ENCODE measurements around the gene TRIM65.
"Not testable (repeated sequence)": the region's sequence is repeated elsewhere in the genome, so short reads cannot be mapped to it uniquely, and the experiment has no call there.

TRIM65 gene

GRCh38 chr17:75874323-75875181 lies 22.2 kb downstream of the TRIM65 start:
- DNase-seq: no peak

GRCh38 chr17:75873587-75874322 lies 23.0 kb downstream of the TRIM65 start:
- DNase-seq: no peak

- DNase-seq: no peak
Measured at GRCh38 chr17:75872434-75873351, 24.1 kb downstream of the TRIM65 start.

GRCh38 chr17:75870228-75870627 lies 26.5 kb downstream of the TRIM65 start:
- not testable (repeated sequence) for DNase-seq

- no peak for DNase-seq
Measured at GRCh38 chr17:75869282-75870141, 27.2 kb downstream of the TRIM65 start.

GRCh38 chr17:75868730-75869281 lies 27.9 kb downstream of the TRIM65 start:
- DNase-seq: not testable (repeated sequence)

- not testable (repeated sequence) for DNase-seq
Measured at GRCh38 chr17:75865404-75866188, 31.2 kb downstream of the TRIM65 start.

- DNase-seq: not testable (repeated sequence)
Measured at GRCh38 chr17:75864887-75865286, 31.9 kb downstream of the TRIM65 start.

- DNase-seq: no peak
Measured at GRCh38 chr17:75864448-75864871, 32.3 kb downstream of the TRIM65 start.

GRCh38 chr17:75861927-75862317 lies 34.8 kb downstream of the TRIM65 start:
- DNase-seq: no peak

- not testable (repeated sequence) for DNase-seq
Measured at GRCh38 chr17:75859358-75859757, 37.4 kb downstream of the TRIM65 start.

GRCh38 chr17:75856062-75856756 lies 40.5 kb downstream of the TRIM65 start:
- DNase-seq: peak in 1 of 2 experiments; percentile 56

GRCh38 chr17:75855310-75856061 lies 41.3 kb downstream of the TRIM65 start, which contains the start of gene WBP2:
Gene WBP2, minus strand, starts transcription at chr17:75855335. Its CDS starts 38 bp downstream, at chr17:75855297.
- peak; percentile 99 to 100 for DNase-seq

- DNase-seq: no peak
Measured at GRCh38 chr17:75854881-75855309, 41.9 kb downstream of the TRIM65 start.

GRCh38 chr17:75854101-75854748 lies 42.5 kb downstream of the TRIM65 start:
- DNase-seq: no peak

GRCh38 chr17:75853433-75853832 lies 43.3 kb downstream of the TRIM65 start:
- no peak for DNase-seq

- not testable (repeated sequence) for DNase-seq
Measured at GRCh38 chr17:75851693-75851991, 45.1 kb downstream of the TRIM65 start.

- no peak for DNase-seq
Measured at GRCh38 chr17:75850928-75851692, 45.6 kb downstream of the TRIM65 start.

Measured in NCI-H526 (cell line).